Activated B cell treated with CpG ODN at 0.5 μM for 24 hours (primary cell): ENCODE measurements around the gene DPP8. TPM values are rescaled to one million over a fixed set of nuclear protein-coding genes. Genes with fewer than 3 reads are reported as not detected.

ENCODE experiments used
- ATAC-seq: fragments of 200-7000 bp; cut with Tn5 transposase; one replicate; pipeline ENCODE4 v1.10.0; 2021; ENCODE audit warnings: low read depth, mild to moderate bottlenecking, moderate library complexity
- CTCF ChIA-PET: fragments of 350-600 bp; sonication (Branson Sonifier 250); formaldehyde crosslinking; loops from one replicate; lab custom pipeline; 2021; ENCODE audit warnings: antibody characterized with exemption; lab: Charles Lee
- POLR2A ChIA-PET: fragments of 350-600 bp; sonication (Branson Sonifier 250); formaldehyde crosslinking; loops from one replicate; lab custom pipeline; 2021; ENCODE audit warnings: antibody characterized with exemption; lab: Charles Lee
- DNase-seq: peaks from one replicate; pipeline ENCODE4 v3.0.0; 2022
- H3K27ac Mint-ChIP-seq: one replicate; pipeline ENCODE4 v1.8.0; 2020; ENCODE audit warnings: mixed read lengths
- H3K27me3 Mint-ChIP-seq: one replicate; pipeline ENCODE4 v1.8.0; 2021; ENCODE audit warnings: mixed read lengths
- H3K36me3 Mint-ChIP-seq: one replicate; pipeline ENCODE4 v1.8.0; 2021; ENCODE audit warnings: low read depth, mixed read lengths
- H3K4me1 Mint-ChIP-seq: one replicate; pipeline ENCODE4 v1.8.0; 2021; ENCODE audit warnings: mixed read lengths
- H3K4me3 Mint-ChIP-seq: one replicate; pipeline ENCODE4 v1.8.0; 2020; ENCODE audit warnings: mild to moderate bottlenecking, mixed read lengths
- H3K9me3 Mint-ChIP-seq: one replicate; pipeline ENCODE4 v1.8.0; 2020; ENCODE audit warnings: mixed read lengths
- CTCF ChIP-seq: fragments of 200-600 bp; IDR thresholded peaks from one replicate; pipeline ENCODE4 v1.8.0; 2022; ENCODE audit warnings: antibody characterized with exemption, mild to moderate bottlenecking
- intact Hi-C: fragments of 100-400 bp; cut with micrococcal nuclease; formaldehyde crosslinking; loops from one replicate; pipeline ENCODE4 v1.15.1; 2024
- total RNA-seq: library from RNA; stranded (reverse); gene quantifications from 2 replicates; pipeline ENCODE4 v1.2.3, GENCODE V29; 2022

DPP8 gene
- total RNA-seq, 1 donor from 2014 or later, result 52.2 TPM

GRCh38 chr15:65404186-65404872, 113.2 kb downstream of the DPP8 start:
- Mint-ChIP-seq H3K27ac (no peak overlapping the region), H3K27me3 (peaks cover 39% of the 10 kb centered on the region), H3K9me3 (no peaks in the 10 kb centered on the region), H3K4me1 (peaks cover 6% of the 10 kb centered on the region), H3K4me3 (no peak overlapping the region), H3K36me3 (no peaks in the 10 kb centered on the region)
- no peak for TF ChIP-seq CTCF
- intact Hi-C loops, result no loop called here
- DNase-seq (no peak), ATAC-seq (no peak)
- CTCF ChIA-PET, result interaction anchor here (0.6 kb wide), 1 partner anchor 336 kb away, joined by 3 read pairs; no protein-coding TSS in a partner anchor
- POLR2A ChIA-PET, result no interaction called here

- CTCF ChIA-PET, result no interaction called here
These were observed 114.5 kb downstream of the DPP8 start for GRCh38 chr15:65402961-65403360.

GRCh38 chr15:65401611-65402240, 115.8 kb downstream of the DPP8 start:
- H3K4me1 Mint-ChIP-seq, result peaks cover 3% of the 10 kb centered on the region
- intact Hi-C loops, result loop anchor here (2.0 kb wide), 1 partner anchor 885 kb away; no protein-coding TSS in a partner anchor
- no peak overlapping the region for H3K4me3 Mint-ChIP-seq
- TF ChIP-seq CTCF, result no peak
- no peak for ATAC-seq
- no peaks in the 10 kb centered on the region for H3K36me3 Mint-ChIP-seq
- H3K27ac Mint-ChIP-seq, result no peak overlapping the region
- CTCF ChIA-PET, result interaction anchor here (0.8 to 2.4 kb wide), 3 partner anchors 11 to 1164 kb away, joined by 3 to 9 read pairs (median 4); partner anchors contain the start of gene LCTL
- DNase-seq, result no peak
- H3K27me3 Mint-ChIP-seq, result peaks cover 54% of the 10 kb centered on the region
- no peaks in the 10 kb centered on the region for H3K9me3 Mint-ChIP-seq
- POLR2A ChIA-PET, result no interaction called here

More at GRCh38 chr15:65402961-65403360, 114.5 kb downstream of the DPP8 start:
- H3K27me3 Mint-ChIP-seq, result peaks cover 46% of the 10 kb centered on the region
- H3K4me3 Mint-ChIP-seq, result no peak overlapping the region
- DNase-seq (no peak), ATAC-seq (no peak)
- intact Hi-C loops, result no loop called here
- POLR2A ChIA-PET, result no interaction called here
- H3K36me3 Mint-ChIP-seq, result no peaks in the 10 kb centered on the region
- no peaks in the 10 kb centered on the region for H3K4me1 Mint-ChIP-seq
- TF ChIP-seq CTCF, result no peak
- no peaks in the 10 kb centered on the region for H3K9me3 Mint-ChIP-seq
- H3K27ac Mint-ChIP-seq, result no peak overlapping the region

GRCh38 chr15:65400760-65401610, 116.5 kb downstream of the DPP8 start:
- Mint-ChIP-seq H3K27me3 (peaks cover 59% of the 10 kb centered on the region), H3K27ac (no peak overlapping the region), H3K4me3 (no peak overlapping the region), H3K4me1 (peaks cover 8% of the 10 kb centered on the region), H3K9me3 (no peaks in the 10 kb centered on the region), H3K36me3 (no peaks in the 10 kb centered on the region)
- no peak for TF ChIP-seq CTCF
- DNase-seq, result no peak
- intact Hi-C loops, result loop anchor here (1.0 to 2.0 kb wide), 2 partner anchors 82 to 886 kb away; no protein-coding TSS in a partner anchor
- POLR2A ChIA-PET, result no interaction called here
- ATAC-seq, result peak; percentile 66
- CTCF ChIA-PET, result interaction anchor here (0.8 to 2.4 kb wide), 5 partner anchors 10 to 1165 kb away, joined by 3 to 9 read pairs (median 3); partner anchors contain the start of gene LCTL
